NCI-H69 (cell line): Measurements from ENCODE around the gene IL36B.
"Not testable (repeated sequence)": the region's sequence is repeated elsewhere in the genome, so short reads cannot be mapped to it uniquely, and the experiment has no call there.

ENCODE experiments used
- DNase-seq: peaks from one replicate; lab custom pipeline; 2025; lab: John Stamatoyannopoulos, UW

IL36B gene

DNA sequence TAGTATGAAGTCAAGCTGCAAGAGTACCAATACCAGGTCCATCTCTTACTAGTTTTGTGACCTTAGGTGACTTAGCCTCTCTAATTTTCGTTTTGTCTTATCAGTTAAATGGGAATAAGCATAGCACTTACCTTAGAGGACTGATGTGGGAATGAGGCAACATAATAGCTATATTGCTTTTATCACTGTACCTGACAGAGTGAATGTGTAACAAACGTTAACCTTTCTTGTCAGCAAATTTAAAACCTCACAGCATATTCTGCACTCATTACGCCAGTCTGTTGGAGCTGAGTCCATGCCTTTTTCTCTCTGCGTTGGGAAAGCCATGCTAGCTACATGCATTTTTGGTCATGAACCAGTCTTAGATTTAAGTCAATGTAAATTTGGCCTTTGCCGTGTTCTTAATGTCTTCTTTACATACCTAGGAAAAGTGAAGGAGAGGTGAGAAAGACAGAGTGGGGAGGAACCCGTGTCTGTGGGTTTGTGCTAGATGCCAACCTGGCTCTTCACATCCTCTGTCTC is at the start of gene IL36B:
Gene IL36B (minus strand): TSS at position 472 of the 522 bp plus-strand sequence.
- DNase-seq: no peak

DNA sequence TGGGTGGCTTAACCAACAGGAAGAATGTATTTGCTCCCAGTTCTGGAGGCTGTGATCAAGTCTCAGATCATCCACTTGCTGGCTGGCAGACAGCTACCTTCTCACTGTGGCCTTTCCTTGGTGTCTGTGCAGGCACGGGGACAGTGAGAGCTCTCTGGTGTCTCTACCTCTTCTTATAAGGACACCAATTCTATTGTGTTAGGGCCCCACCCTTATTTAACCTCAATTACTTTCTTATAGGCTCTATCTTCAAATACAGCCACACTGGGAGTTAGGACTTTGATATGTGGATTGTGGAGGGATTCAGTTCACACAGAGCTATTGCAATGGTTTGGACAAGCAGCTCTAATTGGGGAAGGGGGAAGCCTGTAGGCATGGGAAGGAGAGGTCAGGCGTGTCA is 49.5 kb upstream of the IL36B start:
- no peak for DNase-seq

GRCh38 chr2:113098532-113098931 is 45.9 kb upstream of the IL36B start:
- no peak for DNase-seq

DNA sequence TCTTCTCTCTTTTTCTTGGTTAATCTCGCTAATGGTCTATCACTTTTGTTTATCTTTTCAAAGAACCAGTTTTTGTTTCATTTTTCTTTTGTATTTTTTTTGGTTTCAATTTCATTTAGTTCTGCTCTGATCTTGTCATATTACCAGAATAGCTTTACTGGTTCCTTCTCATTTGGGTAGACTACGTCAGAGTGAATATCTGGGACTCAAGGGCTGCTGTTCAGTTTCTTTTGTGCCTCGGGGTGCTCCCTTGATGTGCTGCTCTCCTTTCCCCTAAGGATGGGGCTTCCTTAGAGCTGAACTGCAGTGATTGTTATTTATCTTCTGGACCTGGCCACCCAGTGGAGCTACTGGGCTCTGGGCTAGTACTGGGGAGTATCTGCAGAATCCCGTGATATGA is 45.4 kb upstream of the IL36B start:
- no peak for DNase-seq

GRCh38 chr2:113096842-113097618 is 44.4 kb upstream of the IL36B start:
- not testable (repeated sequence) for DNase-seq

DNA sequence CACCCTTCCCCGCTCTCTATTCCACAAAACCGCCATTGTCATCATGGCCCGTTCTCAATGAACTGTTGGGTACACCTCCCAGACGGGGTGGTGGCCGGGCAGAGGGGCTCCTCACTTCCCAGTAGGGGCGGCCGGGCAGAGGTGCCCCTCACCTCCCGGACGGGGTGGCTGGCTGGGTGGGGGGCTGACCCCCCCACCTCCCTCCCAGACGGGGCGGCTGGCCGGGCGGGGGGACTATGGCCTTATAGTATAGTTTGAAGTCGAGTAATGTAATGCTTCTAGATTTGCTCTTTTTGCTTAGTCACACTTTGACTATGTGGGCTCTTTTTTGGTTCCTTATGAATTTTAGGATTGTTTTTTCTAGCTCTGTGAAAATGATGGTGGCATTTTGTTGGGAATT is 43.6 kb upstream of the IL36B start:
- DNase-seq: not testable (repeated sequence)

GRCh38 chr2:113093613-113093977 is 40.9 kb upstream of the IL36B start:
- DNase-seq: no peak

GRCh38 chr2:113092864-113093612 is 40.4 kb upstream of the IL36B start:
- no peak for DNase-seq

- no peak for DNase-seq
Observed at GRCh38 chr2:113091231-113091896, 38.7 kb upstream of the IL36B start.

DNA sequence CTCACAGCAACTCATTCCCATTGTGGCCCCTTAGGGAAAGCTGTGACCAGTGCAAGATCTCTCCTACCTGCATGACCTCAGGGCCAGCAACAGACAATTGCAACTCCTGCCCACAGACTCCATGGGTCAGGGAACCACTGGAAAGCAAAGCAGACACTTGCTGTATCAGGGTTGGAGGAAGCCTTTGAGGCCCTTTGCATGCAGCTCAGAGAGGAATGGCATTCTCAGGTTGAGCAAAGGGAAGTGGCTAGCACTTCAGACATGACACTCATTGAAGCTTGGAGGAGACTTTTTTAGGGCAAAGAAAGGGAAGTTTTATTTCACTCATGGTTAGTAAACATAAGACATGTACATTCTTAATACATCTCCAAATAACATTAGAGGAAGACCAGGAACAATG is 37.2 kb upstream of the IL36B start:
- DNase-seq: no peak

DNA sequence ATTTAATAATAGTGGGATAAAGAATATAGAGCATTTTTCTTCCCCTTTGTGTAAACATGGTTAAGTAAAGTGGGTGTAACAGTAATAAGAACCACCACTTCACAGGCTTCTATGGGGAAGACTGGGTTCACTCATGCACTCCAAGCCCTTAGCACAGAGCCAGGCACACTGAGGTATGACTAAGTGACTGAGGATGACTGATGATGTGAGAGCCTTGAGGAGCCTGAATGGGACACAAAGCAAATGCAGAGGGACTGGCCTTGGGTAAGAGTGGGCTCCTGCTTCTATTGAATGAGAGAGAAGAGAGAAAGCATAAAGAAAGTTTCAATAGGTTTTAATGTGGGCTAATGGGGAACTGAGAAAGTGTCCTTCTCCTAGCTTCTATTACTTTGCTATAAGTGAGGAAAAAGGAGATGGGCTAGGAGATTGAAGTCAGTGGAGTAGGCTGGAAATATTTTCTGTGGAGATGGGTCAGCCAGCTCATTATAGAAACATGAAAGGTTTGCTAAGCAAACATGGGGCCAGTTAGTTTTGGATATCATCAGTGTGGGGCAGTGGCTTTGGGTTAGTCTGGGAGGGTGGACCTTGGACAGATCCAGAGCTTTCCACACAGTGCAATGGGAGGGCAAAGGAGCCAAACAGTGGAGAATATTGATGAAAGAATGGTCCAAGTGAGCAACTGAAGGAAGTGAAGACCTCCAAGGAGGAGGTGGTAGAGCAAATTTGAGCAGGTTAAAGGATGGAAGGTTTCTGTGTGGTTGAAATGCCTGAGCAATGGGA is 35.7 kb upstream of the IL36B start:
- no peak for DNase-seq

- DNase-seq: no peak
Observed at GRCh38 chr2:113085542-113085941, 32.9 kb upstream of the IL36B start.

DNA sequence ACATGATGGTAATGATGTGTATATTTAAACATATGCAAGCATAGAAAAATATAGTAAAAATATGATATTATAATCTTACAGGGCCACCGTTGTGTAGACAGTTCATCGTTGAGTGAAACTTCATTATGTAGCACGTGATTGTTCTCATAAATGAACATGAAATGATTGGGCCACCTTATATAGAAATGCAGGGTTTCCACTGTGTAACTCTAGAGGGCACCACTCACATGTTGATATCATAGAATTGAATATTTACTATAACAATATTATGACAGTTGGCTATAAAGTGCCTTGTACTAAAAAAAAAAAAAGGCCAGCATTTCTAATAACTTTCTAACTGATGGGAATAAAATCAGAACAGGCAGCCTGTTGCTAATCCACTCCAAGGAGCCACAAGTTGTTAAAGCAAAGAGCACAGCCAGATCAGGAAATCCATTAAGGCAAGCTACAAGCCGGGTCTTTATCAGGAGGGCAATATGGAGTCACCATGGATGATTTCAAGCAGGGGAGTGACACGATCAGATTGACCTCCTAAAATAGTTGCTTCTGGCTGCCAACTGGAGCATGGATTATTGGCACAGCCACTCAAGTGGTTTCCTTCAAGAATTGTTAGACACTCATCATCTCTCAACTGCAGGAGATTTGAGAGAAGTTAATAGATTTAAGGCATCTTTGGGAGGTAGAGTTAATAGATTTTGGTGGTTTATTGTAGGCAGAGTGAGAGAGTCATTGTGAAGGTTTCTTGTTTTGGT is 31.8 kb upstream of the IL36B start:
- no peak for DNase-seq

- no peak for DNase-seq
Observed at GRCh38 chr2:113083296-113083695, 30.6 kb upstream of the IL36B start.

DNA sequence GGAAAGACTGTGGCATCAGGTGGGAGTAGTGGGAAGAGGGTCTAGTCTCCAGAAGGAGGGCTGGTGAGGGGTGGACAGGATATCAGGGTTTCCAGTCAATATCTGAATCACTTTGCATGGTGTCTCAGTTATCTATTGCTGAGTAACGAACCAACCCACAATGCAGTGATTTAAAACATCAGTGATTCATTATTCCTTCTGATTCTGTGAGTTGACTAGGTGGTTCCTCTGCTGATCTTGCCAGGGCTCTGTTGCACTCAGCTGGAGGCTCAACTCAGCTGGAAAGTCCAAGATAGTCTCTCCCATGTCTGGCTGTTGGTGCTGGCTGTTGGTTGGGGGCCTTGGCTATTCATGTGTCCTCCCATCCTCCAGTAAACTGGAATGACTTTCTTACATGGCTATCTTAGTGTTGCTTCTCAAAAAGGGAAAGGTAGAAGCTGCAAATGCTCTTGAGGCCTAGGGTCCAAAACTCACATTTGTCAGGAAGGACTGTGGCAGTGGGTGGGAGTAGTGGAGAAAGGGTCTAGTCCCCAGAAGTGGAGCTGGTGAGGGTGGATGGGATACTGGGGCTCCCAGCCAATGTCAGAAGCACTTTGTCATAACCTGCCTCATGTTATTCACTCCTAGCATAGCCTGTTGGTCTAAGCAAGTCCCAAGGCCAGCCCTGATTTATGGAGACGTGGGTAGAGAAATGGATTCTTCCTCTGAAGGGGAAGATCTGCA is 29.0 kb upstream of the IL36B start:
- DNase-seq: no peak

DNA sequence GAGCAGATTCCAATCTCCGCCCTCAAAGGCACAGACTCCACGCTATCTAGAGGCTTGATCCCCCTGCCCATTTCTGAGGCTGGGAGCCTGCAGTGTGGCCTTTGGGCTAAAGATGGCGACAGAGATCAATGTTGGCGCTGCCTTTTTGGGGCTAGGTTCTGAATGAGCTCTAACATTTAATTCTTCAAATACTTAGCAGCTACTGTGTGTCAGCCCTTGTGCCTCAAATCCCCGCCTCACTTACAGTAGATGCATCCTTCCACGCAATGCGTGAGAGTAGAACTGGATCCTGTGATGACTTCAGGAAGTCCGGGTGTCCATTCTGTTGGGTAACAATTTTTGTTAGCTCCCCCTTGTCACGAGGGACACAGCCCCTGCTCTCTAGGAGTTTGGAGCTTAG is 27.5 kb upstream of the IL36B start:
- DNase-seq: peak; percentile 0

GRCh38 chr2:113079131-113079530 is 26.5 kb upstream of the IL36B start:
- DNase-seq: no peak

- no peak for DNase-seq
Observed at GRCh38 chr2:113078350-113078839, 25.7 kb upstream of the IL36B start.

GRCh38 chr2:113077921-113078320 is 25.3 kb upstream of the IL36B start:
- DNase-seq: no peak

DNA sequence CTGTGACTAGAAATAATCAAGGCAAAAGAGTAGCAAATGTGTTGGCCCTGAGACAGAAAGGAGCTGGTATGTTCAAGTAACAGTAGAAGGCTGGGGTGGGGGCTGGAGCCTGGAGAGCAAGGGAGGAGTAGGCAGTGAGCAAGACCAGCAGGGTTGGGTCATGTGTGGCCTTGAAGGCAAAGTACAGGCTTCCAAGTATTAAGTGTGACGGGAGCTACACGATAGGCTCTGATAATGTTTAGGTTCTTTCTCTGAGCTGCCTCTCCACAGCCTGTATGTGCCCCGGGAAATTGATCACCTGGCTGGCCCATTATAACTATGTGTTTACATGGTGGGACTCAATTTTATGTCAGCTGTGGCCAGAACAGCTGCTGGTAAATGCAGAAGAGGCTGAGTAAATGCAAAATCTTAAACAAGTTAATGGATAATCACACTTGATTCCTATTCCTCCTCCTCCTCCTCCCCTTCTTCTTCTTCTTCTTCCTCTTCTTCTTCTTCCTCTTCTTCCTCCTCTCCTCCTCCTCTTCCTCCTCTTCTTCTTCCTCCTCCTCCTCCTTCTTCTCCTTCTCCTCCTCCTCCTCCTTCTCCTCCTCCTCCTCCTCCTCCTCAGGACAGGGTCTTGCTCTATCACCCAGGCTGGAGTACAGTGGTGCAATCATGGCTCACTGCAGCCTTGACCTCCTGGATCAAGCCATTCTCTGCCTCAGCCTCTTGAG is 24.4 kb upstream of the IL36B start:
- DNase-seq: no peak
